HCT116 (cell line): ENCODE results near the gene IER3IP1.

Experiments
- ATF3 ChIP-seq: IDR thresholded peaks from 2 replicates; pipeline ENCODE4 v1.6.1; 2012
- CEBPB ChIP-seq: IDR thresholded peaks from 2 replicates; pipeline ENCODE4 v1.6.1; 2012; ENCODE audit warnings: low read depth
- EGR1 ChIP-seq: IDR thresholded peaks from 2 replicates; pipeline ENCODE4 v1.6.1; 2012; ENCODE audit warnings: low read depth
- EZH2phosphoT487 ChIP-seq: fragments of 200-600 bp; IDR thresholded peaks from 2 replicates; pipeline ENCODE4 v1.6.1; 2018; ENCODE audit warnings: antibody characterized with exemption, borderline replicate concordance
- MAX ChIP-seq: IDR thresholded peaks from 2 replicates; pipeline ENCODE4 v1.6.1; 2012
- POLR2A ChIP-seq: IDR thresholded peaks from 2 replicates; pipeline ENCODE4 v1.7.0; 2011; ENCODE audit warnings: borderline replicate concordance; ENCODE audit not compliant: insufficient read depth, insufficient read length; ENCODE audit errors: extremely low read depth
- POLR2AphosphoS5 ChIP-seq: IDR thresholded peaks from 2 replicates; pipeline ENCODE4 v1.6.1; 2011; ENCODE audit warnings: mild to moderate bottlenecking, low read depth, low read length, moderate library complexity
- RAD21 ChIP-seq: IDR thresholded peaks from 2 replicates; pipeline ENCODE4 v1.6.1; 2012; ENCODE audit warnings: low read depth, mild to moderate bottlenecking
- SIN3A ChIP-seq: IDR thresholded peaks from 2 replicates; pipeline ENCODE4 v1.6.1; 2012; ENCODE audit warnings: low read depth
- ZFX ChIP-seq: fragments of 450-650 bp; IDR thresholded peaks from 2 replicates; pipeline ENCODE4 v1.6.1; 2017
- TF ChIP-seq, protein P1 (sequence below): IDR thresholded peaks from 2 replicates; pipeline ENCODE4 v1.6.1; 2012; ENCODE audit warnings: low read depth
- TF ChIP-seq, protein P2 (sequence below), 3 experiments: fragments of 200-600 bp in 1 of 3; sonication (generic) in 1 of 3; IDR thresholded peaks in 2 of 3; conservative IDR thresholded peaks in 1 of 3; 2 replicates each; pipeline ENCODE4 v1.5.1; 2012 to 2017; ENCODE audit warnings: low read depth in 2 of 3, low read length in 2 of 3, antibody characterized with exemption in 1 of 3, borderline replicate concordance in 1 of 3, control low read depth in 1 of 3, mild to moderate bottlenecking in 1 of 3, mixed read lengths in 1 of 3, mixed run types in 1 of 3, moderate library complexity in 1 of 3; ENCODE audit not compliant: insufficient read depth in 1 of 3

GRCh38 chr18:47215554-47216138 lies 39.5 kb upstream of the IER3IP1 start:
- no peak for TF ChIP-seq POLR2AphosphoS5
- TF ChIP-seq, protein P1, sequence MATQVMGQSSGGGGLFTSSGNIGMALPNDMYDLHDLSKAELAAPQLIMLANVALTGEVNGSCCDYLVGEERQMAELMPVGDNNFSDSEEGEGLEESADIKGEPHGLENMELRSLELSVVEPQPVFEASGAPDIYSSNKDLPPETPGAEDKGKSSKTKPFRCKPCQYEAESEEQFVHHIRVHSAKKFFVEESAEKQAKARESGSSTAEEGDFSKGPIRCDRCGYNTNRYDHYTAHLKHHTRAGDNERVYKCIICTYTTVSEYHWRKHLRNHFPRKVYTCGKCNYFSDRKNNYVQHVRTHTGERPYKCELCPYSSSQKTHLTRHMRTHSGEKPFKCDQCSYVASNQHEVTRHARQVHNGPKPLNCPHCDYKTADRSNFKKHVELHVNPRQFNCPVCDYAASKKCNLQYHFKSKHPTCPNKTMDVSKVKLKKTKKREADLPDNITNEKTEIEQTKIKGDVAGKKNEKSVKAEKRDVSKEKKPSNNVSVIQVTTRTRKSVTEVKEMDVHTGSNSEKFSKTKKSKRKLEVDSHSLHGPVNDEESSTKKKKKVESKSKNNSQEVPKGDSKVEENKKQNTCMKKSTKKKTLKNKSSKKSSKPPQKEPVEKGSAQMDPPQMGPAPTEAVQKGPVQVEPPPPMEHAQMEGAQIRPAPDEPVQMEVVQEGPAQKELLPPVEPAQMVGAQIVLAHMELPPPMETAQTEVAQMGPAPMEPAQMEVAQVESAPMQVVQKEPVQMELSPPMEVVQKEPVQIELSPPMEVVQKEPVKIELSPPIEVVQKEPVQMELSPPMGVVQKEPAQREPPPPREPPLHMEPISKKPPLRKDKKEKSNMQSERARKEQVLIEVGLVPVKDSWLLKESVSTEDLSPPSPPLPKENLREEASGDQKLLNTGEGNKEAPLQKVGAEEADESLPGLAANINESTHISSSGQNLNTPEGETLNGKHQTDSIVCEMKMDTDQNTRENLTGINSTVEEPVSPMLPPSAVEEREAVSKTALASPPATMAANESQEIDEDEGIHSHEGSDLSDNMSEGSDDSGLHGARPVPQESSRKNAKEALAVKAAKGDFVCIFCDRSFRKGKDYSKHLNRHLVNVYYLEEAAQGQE, result no peak
- no peak for TF ChIP-seq POLR2A
- TF ChIP-seq, protein P2, sequence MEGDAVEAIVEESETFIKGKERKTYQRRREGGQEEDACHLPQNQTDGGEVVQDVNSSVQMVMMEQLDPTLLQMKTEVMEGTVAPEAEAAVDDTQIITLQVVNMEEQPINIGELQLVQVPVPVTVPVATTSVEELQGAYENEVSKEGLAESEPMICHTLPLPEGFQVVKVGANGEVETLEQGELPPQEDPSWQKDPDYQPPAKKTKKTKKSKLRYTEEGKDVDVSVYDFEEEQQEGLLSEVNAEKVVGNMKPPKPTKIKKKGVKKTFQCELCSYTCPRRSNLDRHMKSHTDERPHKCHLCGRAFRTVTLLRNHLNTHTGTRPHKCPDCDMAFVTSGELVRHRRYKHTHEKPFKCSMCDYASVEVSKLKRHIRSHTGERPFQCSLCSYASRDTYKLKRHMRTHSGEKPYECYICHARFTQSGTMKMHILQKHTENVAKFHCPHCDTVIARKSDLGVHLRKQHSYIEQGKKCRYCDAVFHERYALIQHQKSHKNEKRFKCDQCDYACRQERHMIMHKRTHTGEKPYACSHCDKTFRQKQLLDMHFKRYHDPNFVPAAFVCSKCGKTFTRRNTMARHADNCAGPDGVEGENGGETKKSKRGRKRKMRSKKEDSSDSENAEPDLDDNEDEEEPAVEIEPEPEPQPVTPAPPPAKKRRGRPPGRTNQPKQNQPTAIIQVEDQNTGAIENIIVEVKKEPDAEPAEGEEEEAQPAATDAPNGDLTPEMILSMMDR (IDR thresholded peaks at IDR 0.05 in 2 of 3, conservative IDR thresholded peaks at IDR 0.05 in 1 of 3; ENCODE audit: borderline replicate concordance in 1 of 3, insufficient read depth in 1 of 3, low read depth in 2 of 3, low read length in 2 of 3), result peak; percentile 65 to 85 (median 78)
- no peak for TF ChIP-seq MAX
- TF ChIP-seq SIN3A, result no peak
- peak; percentile 81 for TF ChIP-seq RAD21
- TF ChIP-seq EZH2phosphoT487, result no peak
- TF ChIP-seq CEBPB, result no peak
- TF ChIP-seq ATF3, result no peak
- no peak for TF ChIP-seq EGR1
- TF ChIP-seq ZFX, result no peak
